PC-3 (cell line): ENCODE results near the gene PSMC3IP.

Experiments used
- EZH2phosphoT487 ChIP-seq: fragments of 300-600 bp; sonication (generic); IDR thresholded peaks from 2 replicates; pipeline ENCODE4 v1.6.1; 2018; ENCODE audit warnings: mild to moderate bottlenecking, antibody characterized with exemption, low read length, borderline replicate concordance
- TF ChIP-seq, protein P1 (sequence below): fragments of 300-600 bp; sonication (generic); conservative IDR thresholded peaks from 2 replicates; pipeline ENCODE4 v1.5.1; 2017; ENCODE audit warnings: antibody characterized with exemption, low read depth, mild to moderate bottlenecking, low read length

GRCh38 chr17:42530952-42531454, 46.5 kb downstream of the PSMC3IP start:
- TF ChIP-seq EZH2phosphoT487: no peak
- TF ChIP-seq, protein P1, sequence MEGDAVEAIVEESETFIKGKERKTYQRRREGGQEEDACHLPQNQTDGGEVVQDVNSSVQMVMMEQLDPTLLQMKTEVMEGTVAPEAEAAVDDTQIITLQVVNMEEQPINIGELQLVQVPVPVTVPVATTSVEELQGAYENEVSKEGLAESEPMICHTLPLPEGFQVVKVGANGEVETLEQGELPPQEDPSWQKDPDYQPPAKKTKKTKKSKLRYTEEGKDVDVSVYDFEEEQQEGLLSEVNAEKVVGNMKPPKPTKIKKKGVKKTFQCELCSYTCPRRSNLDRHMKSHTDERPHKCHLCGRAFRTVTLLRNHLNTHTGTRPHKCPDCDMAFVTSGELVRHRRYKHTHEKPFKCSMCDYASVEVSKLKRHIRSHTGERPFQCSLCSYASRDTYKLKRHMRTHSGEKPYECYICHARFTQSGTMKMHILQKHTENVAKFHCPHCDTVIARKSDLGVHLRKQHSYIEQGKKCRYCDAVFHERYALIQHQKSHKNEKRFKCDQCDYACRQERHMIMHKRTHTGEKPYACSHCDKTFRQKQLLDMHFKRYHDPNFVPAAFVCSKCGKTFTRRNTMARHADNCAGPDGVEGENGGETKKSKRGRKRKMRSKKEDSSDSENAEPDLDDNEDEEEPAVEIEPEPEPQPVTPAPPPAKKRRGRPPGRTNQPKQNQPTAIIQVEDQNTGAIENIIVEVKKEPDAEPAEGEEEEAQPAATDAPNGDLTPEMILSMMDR: no peak
